Measurements from ENCODE around the gene ERMAP. TPM values are rescaled to one million over a fixed set of nuclear protein-coding genes. Genes with fewer than 3 reads are reported as not detected.

ERMAP gene
- total and polyA plus RNA-seq, 8 donors: 13.8 to 31.6 (median 29.0) TPM

GRCh38 chr1:42841010-42841409 lies 24.1 kb downstream of the ERMAP start:
- ATAC-seq (no peak), DNase-seq (no peak)
- H3K4me1 ChIP-seq: peaks cover 0 to 33% of the 10 kb centered on the region in 2 donors
- no peaks in the 10 kb centered on the region for H3K27me3 ChIP-seq
- no peak overlapping the region for H3K27ac ChIP-seq
- H3K36me3 ChIP-seq: peaks cover 0 to 21% of the 10 kb centered on the region in 2 donors
- no peak overlapping the region for H3K4me3 ChIP-seq
- intact Hi-C loops (cut with DNase I): no loop called here
- TF ChIP-seq, protein P1, sequence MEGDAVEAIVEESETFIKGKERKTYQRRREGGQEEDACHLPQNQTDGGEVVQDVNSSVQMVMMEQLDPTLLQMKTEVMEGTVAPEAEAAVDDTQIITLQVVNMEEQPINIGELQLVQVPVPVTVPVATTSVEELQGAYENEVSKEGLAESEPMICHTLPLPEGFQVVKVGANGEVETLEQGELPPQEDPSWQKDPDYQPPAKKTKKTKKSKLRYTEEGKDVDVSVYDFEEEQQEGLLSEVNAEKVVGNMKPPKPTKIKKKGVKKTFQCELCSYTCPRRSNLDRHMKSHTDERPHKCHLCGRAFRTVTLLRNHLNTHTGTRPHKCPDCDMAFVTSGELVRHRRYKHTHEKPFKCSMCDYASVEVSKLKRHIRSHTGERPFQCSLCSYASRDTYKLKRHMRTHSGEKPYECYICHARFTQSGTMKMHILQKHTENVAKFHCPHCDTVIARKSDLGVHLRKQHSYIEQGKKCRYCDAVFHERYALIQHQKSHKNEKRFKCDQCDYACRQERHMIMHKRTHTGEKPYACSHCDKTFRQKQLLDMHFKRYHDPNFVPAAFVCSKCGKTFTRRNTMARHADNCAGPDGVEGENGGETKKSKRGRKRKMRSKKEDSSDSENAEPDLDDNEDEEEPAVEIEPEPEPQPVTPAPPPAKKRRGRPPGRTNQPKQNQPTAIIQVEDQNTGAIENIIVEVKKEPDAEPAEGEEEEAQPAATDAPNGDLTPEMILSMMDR (IDR thresholded peaks at IDR 0.05): no peak
- no peaks in the 10 kb centered on the region for H3K9me3 ChIP-seq

GRCh38 chr1:42841440-42842147 lies 24.7 kb downstream of the ERMAP start:
- TF ChIP-seq, protein P1 (IDR thresholded peaks at IDR 0.05): no peak
- Histone ChIP-seq H3K27ac (no peak overlapping the region), H3K36me3 (peaks cover 0 to 21% of the 10 kb centered on the region in 2 donors), H3K27me3 (no peaks in the 10 kb centered on the region), H3K9me3 (no peaks in the 10 kb centered on the region), H3K4me3 (no peak overlapping the region), H3K4me1 (peaks cover 0 to 33% of the 10 kb centered on the region in 2 donors)
- DNase-seq: no peak
- no peak for ATAC-seq
- intact Hi-C loops (cut with DNase I): no loop called here

- H3K27ac ChIP-seq: no peak overlapping the region
- no peak for DNase-seq
- no peaks in the 10 kb centered on the region for H3K9me3 ChIP-seq
- peaks cover 0 to 15% of the 10 kb centered on the region in 2 donors for H3K36me3 ChIP-seq
- no peaks in the 10 kb centered on the region for H3K27me3 ChIP-seq
- no peak overlapping the region for H3K4me3 ChIP-seq
- intact Hi-C loops (cut with DNase I): no loop called here
- H3K4me1 ChIP-seq: peaks cover 12 to 32% of the 10 kb centered on the region in 2 donors
- TF ChIP-seq, protein P1 (IDR thresholded peaks at IDR 0.05): no peak
- ATAC-seq: peak; percentile 9
Observed at GRCh38 chr1:42844592-42845140, 27.7 kb downstream of the ERMAP start.

DNA sequence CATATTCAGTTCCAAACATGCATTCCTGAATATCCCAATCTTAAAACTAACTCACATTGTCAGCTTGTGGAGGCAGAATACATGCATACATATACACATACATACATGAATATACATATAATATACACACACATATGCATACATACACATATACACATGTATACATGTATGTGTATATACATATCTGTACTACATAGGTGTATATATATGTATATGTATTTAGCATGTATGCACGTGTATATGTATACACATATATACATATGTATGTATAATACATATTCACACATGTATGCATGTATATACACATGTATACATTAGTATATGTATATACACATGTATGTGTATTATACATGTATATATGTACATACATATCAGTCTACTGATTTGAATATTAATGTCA lies 28.3 kb downstream of the ERMAP start:
- Histone ChIP-seq H3K4me3 (peak overlapping the region in 1 of 2 donors; percentile 91), H3K4me1 (peaks cover 12 to 32% of the 10 kb centered on the region in 2 donors), H3K27me3 (no peaks in the 10 kb centered on the region), H3K36me3 (peaks cover 0 to 16% of the 10 kb centered on the region in 2 donors), H3K27ac (no peak overlapping the region), H3K9me3 (no peaks in the 10 kb centered on the region)
- DNase-seq (no peak), ATAC-seq (no peak)
- intact Hi-C loops (cut with DNase I): no loop called here
- TF ChIP-seq, protein P1 (IDR thresholded peaks at IDR 0.05): no peak

DNA sequence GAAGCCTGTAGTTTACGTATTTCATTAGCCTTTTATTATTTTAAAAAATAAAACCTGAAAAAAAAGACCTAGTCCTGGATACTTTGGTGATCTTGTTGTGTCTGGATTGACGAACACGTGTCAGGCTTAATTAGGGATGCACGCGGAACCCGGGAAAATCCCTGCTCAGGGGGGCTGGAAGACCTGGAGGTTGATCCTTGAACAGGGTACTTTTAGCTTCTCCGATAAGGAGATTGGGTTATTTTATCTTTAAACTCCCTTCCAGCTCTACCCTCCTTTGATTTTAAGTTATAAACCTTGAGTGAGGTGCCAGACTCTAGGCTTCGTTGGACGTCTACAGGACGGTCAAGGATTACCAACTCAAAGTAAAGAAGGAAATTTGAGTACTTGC lies 28.9 kb downstream of the ERMAP start:
- peaks cover 12 to 32% of the 10 kb centered on the region in 2 donors for H3K4me1 ChIP-seq
- intact Hi-C loops (cut with DNase I): no loop called here
- H3K4me3 ChIP-seq: peak overlapping the region; percentile 91 to 98
- peaks cover 0 to 23% of the 10 kb centered on the region in 2 donors for H3K36me3 ChIP-seq
- no peaks in the 10 kb centered on the region for H3K27me3 ChIP-seq
- no peaks in the 10 kb centered on the region for H3K9me3 ChIP-seq
- peak; percentile 7 for ATAC-seq
- DNase-seq: no peak
- TF ChIP-seq, protein P1 (IDR thresholded peaks at IDR 0.05): no peak
- no peak overlapping the region for H3K27ac ChIP-seq
